ENCODE data around the gene DUOX2. TPM values are rescaled to one million over a fixed set of nuclear protein-coding genes. Genes with fewer than 3 reads are reported as not detected.

The DUOX2 gene
- total and polyA plus RNA-seq, 4 donors, result 0.06 to 0.08 TPM; not detected in 2

GRCh38 chr15:45100884-45101625 lies 12.9 kb downstream of the DUOX2 start:
- no peak for DNase-seq (ENCODE audit: low spot score)
- no peak overlapping the region for H3K4me3 ChIP-seq (ENCODE audit: low read depth in 1 of 3, low read length in 3 of 3)
- 86% methylated on average over 7 of the region's 7 CpGs for WGBS
- no peaks in the 10 kb centered on the region for H3K9me3 ChIP-seq (ENCODE audit: control insufficient read depth in 4 of 4, low read length in 3 of 4)
- H3K27ac ChIP-seq (ENCODE audit: low read depth in 1 of 2, low read length in 2 of 2), result no peak overlapping the region
- H3K9ac ChIP-seq (ENCODE audit: low read depth in 1 of 2, low read length in 2 of 2), result no peak overlapping the region
- H3K27me3 ChIP-seq (ENCODE audit: control insufficient read depth in 4 of 4, insufficient read depth in 4 of 4, low read length in 3 of 4), result no peaks in the 10 kb centered on the region
- TF ChIP-seq GABPA (IDR thresholded peaks at IDR 0.05 in 1 of 2, conservative IDR thresholded peaks at IDR 0.05 in 1 of 2), result no peak
- no peak for TF ChIP-seq RXRA (IDR thresholded peaks at IDR 0.05)
- no peak for TF ChIP-seq TAF1 (conservative IDR thresholded peaks at IDR 0.05)
- no peak for TF ChIP-seq YY1 (IDR thresholded peaks at IDR 0.05)
- TF ChIP-seq EGR1 (IDR thresholded peaks at IDR 0.05; ENCODE audit: low read depth in 2 of 2), result no peak
- no peaks in the 10 kb centered on the region for H3K4me1 ChIP-seq (ENCODE audit: control insufficient read depth in 4 of 4, insufficient read depth in 4 of 4, low read length in 3 of 4)
- H3K36me3 ChIP-seq (ENCODE audit: control insufficient read depth in 4 of 4, insufficient read depth in 3 of 4, low read depth in 1 of 4, low read length in 3 of 4), result no peaks in the 10 kb centered on the region

- Histone ChIP-seq H3K36me3 (ENCODE audit: control insufficient read depth in 4 of 4, insufficient read depth in 3 of 4, low read depth in 1 of 4, low read length in 3 of 4) (no peaks in the 10 kb centered on the region), H3K9ac (ENCODE audit: low read depth in 1 of 2, low read length in 2 of 2) (no peak overlapping the region), H3K4me3 (ENCODE audit: low read depth in 1 of 3, low read length in 3 of 3) (no peak overlapping the region), H3K27ac (ENCODE audit: low read depth in 1 of 2, low read length in 2 of 2) (no peak overlapping the region), H3K27me3 (ENCODE audit: control insufficient read depth in 4 of 4, insufficient read depth in 4 of 4, low read length in 3 of 4) (no peaks in the 10 kb centered on the region), H3K9me3 (ENCODE audit: control insufficient read depth in 4 of 4, low read length in 3 of 4) (no peaks in the 10 kb centered on the region), H3K4me1 (ENCODE audit: control insufficient read depth in 4 of 4, insufficient read depth in 4 of 4, low read length in 3 of 4) (no peaks in the 10 kb centered on the region)
- TF ChIP-seq RAD21 (IDR thresholded peaks at IDR 0.05) (no peak), ZBTB33 (IDR thresholded peaks at IDR 0.05) (no peak), FOXA1 (IDR thresholded peaks at IDR 0.05) (no peak), JUND (IDR thresholded peaks at IDR 0.05) (no peak), RXRA (IDR thresholded peaks at IDR 0.05) (no peak), EGR1 (IDR thresholded peaks at IDR 0.05; ENCODE audit: low read depth in 2 of 2) (no peak), YY1 (IDR thresholded peaks at IDR 0.05) (no peak)
- 90% methylated on average over 23 of the region's 23 CpGs for WGBS
- no peak for DNase-seq (ENCODE audit: low spot score)
Measured at GRCh38 chr15:45099549-45100165, 14.3 kb downstream of the DUOX2 start.

GRCh38 chr15:45097466-45097865 lies 16.5 kb downstream of the DUOX2 start:
- no peak for DNase-seq (ENCODE audit: low spot score)
- H3K27ac ChIP-seq (ENCODE audit: low read depth in 1 of 2, low read length in 2 of 2), result no peak overlapping the region
- no peaks in the 10 kb centered on the region for H3K4me1 ChIP-seq (ENCODE audit: control insufficient read depth in 4 of 4, insufficient read depth in 4 of 4, low read length in 3 of 4)
- no peaks in the 10 kb centered on the region for H3K9me3 ChIP-seq (ENCODE audit: control insufficient read depth in 4 of 4, low read length in 3 of 4)
- 92% methylated on average over 7 of the region's 7 CpGs for whole genome bisulfite sequencing
- H3K27me3 ChIP-seq (ENCODE audit: control insufficient read depth in 4 of 4, insufficient read depth in 4 of 4, low read length in 3 of 4), result no peaks in the 10 kb centered on the region
- H3K4me3 ChIP-seq (ENCODE audit: low read depth in 1 of 3, low read length in 3 of 3), result no peak overlapping the region
- H3K9ac ChIP-seq (ENCODE audit: low read depth in 1 of 2, low read length in 2 of 2), result no peak overlapping the region
- no peaks in the 10 kb centered on the region for H3K36me3 ChIP-seq (ENCODE audit: control insufficient read depth in 4 of 4, insufficient read depth in 3 of 4, low read depth in 1 of 4, low read length in 3 of 4)
- TF ChIP-seq ZBTB33 (IDR thresholded peaks at IDR 0.05), result no peak
- TF ChIP-seq FOXA1 (IDR thresholded peaks at IDR 0.05), result no peak
- TF ChIP-seq GABPA (IDR thresholded peaks at IDR 0.05 in 1 of 2, conservative IDR thresholded peaks at IDR 0.05 in 1 of 2), result no peak
- no peak for TF ChIP-seq HNF4A (conservative IDR thresholded peaks at IDR 0.05)
- TF ChIP-seq EGR1 (IDR thresholded peaks at IDR 0.05; ENCODE audit: low read depth in 2 of 2), result no peak
- no peak for TF ChIP-seq YY1 (IDR thresholded peaks at IDR 0.05)
- no peak for TF ChIP-seq REST (IDR thresholded peaks at IDR 0.05)
- no peak for TF ChIP-seq TAF1 (conservative IDR thresholded peaks at IDR 0.05)
- no peak for TF ChIP-seq FOXA2 (IDR thresholded peaks at IDR 0.05)
- TF ChIP-seq JUND (IDR thresholded peaks at IDR 0.05), result no peak
- no peak for TF ChIP-seq SP1 (IDR thresholded peaks at IDR 0.05)
- TF ChIP-seq HNF4G (IDR thresholded peaks at IDR 0.05), result no peak
- TF ChIP-seq NR2F2 (IDR thresholded peaks at IDR 0.05), result no peak
- TF ChIP-seq RXRA (IDR thresholded peaks at IDR 0.05), result no peak
- no peak for TF ChIP-seq MAX (IDR thresholded peaks at IDR 0.05)
- no peak for TF ChIP-seq RAD21 (IDR thresholded peaks at IDR 0.05)
